ENCODE data around the gene VPS37D.
"Not testable (repeated sequence)": the region's sequence is repeated elsewhere in the genome, so short reads cannot be mapped to it uniquely, and the experiment has no call there.

VPS37D gene

GRCh38 chr7:73703757-73704639 lies 36.4 kb downstream of the VPS37D start:
- DNase-seq (ENCODE audit: insufficient read length, low spot score) (no peak), FAIRE-seq (no peak)

DNA sequence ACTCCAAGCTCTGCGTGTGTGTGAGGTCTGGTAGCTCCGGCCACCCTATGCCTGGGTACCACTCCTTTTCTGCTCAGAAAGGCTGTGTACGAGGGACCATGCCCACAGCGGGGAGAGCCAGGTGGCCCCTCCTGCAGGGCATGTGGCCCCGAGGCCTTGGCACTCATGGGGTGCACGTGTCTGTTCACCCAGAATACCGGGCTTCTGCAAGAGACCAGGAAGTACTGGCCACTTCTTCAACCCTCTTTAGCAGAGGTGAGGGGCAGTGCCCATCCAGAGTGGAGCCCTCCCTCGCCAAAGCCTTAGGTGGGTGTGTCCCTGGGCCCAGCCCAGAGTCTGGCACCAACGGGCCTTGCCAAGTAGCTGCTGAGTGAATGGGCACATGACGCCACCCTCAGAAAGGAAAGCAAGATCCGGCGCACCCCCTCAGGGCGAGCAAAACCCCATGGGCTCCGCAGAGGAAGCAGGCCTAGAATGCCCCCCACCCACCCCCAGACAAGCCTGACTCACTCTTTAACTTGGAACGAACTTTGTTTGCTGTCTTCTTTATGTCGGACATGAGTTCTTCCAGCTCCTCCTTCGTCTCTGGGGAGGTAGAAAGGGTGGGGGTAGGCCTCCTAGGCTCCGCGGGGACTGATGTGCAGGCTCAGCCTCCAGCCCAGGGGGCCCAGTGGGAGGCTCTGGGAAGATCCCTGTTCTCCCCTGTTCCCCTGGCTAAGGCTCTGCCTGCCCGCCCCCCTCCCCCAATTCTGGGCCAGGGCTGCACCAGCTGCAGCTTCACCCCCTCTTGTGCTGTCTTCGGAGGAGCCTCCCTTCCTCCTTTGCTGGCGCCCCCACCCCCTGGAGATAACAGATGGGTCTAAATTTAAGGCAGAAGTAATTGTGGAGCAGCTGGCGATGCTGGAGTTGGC lies 37.3 kb downstream of the VPS37D start:
- no peak for DNase-seq (ENCODE audit: insufficient read length, low spot score)
- FAIRE-seq: no peak

DNA sequence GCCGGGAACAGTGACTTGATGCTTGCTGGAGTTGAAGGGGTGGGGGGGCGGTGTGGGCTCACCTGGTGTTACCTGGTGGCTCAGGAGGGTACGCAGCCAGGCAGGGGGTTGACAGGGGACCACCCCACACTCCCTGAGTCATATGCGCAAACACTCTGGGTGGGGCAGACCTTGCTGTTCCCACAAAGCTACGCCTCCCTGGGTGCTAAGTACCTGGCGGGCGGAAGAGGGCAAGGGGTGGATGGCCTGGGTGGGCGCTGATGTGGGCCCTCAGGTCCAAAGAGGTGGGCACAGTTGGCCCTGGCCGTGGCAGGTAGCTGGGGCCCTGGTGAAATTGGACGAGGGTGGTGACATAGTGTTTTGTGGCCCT lies 37.9 kb downstream of the VPS37D start:
- no peak for FAIRE-seq
- no peak for DNase-seq (ENCODE audit: insufficient read length, low spot score)

DNA sequence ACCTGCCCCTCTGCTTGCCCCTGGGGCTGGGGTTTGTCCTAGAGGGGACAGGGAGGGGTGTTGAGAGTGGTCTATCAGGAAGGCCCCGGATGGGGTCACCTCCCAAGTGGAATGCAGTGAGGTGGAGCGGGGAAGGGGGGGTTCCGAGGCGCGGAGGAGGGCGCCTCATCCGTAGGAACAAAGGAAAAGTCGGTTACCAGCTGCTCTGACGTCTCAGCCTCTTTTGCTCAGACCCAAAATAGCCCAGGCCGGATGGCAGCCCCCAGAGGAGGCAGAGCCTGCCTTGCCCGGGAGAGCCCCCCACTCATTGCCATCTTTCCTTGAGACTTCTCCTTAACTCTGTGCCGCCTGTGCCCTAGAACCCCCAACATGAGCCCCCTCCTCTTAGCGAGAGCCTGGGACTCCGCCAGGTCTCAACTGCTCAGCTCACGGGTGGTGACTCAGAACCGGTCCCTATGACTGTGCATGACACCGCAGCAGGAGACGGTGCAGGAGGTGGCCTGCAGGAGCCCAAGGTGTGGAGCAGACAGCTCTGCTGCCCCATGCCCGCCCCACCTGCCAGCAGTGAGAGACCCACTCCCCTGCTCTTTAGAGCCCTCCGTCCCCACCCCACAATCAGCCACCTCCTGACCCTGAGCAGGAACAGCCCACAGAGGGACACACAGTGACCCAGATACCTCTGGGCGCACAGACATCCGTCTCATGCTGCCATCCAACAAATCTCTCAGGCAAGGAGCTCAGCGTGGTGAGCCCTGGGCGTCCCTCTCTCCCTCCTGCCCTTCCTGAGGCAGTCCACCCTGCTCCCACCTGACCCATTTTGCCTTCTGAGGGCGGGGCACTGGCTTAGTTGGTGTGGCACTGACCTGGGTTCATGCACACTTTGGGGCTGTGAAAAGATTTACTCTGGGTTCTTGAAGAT lies 38.8 kb downstream of the VPS37D start:
- FAIRE-seq (no peak), DNase-seq (ENCODE audit: insufficient read length, low spot score) (no peak)

DNA sequence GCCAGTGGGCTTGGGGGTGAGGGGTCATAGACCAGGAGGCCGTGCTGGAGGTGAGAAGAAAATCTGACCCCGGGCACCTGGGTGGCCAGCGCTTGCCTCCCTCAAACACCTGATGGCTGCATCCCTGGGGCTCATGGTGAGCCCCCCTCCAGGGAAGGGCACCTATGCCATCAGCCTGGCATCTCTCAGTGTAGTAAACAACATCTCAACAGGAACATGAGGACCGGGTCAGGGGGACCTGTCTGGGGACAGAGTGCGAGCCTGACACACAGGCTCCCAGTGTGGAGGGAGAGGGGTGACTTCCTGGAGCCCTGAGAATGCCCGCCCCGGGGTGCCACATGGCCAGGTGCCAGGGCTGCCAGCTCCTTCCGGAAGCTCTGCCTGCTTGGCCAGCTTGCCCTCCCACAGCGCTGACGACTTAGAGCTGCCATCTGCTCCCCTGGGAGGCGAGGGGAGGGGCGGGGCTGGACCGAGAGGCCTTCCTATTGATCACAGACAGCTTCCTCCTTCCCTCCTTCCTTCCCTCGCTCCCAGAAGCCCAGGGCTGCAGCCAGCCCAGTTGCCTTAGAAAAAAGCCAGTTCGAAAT lies 39.5 kb downstream of the VPS37D start:
- DNase-seq (ENCODE audit: insufficient read length, low spot score) (no peak), FAIRE-seq (no peak)

- DNase-seq (ENCODE audit: insufficient read length, low spot score) (no peak), FAIRE-seq (no peak)
Measured at GRCh38 chr7:73708961-73709549, 41.4 kb downstream of the VPS37D start.

DNA sequence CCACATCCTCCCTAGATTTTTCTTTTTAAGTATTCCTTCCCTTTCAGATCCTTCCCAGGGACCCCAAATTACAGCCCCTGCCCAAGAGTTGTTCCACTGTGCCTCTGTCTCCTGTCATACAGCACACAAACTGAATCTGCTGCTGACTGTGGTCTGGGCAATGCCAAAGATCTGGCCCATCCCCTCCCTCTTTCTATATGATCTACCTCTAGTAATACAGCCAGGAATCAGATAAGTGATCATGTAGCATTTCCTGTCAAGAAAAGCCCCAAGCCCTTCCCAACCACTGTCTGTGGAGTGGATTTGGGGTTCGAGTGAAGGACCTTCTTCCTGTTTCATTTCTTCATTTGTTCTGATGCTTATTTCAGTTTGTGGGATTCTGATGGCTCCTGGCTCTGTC lies 45.1 kb downstream of the VPS37D start:
- DNase-seq (ENCODE audit: insufficient read length, low spot score) (no peak), FAIRE-seq (no peak)

DNA sequence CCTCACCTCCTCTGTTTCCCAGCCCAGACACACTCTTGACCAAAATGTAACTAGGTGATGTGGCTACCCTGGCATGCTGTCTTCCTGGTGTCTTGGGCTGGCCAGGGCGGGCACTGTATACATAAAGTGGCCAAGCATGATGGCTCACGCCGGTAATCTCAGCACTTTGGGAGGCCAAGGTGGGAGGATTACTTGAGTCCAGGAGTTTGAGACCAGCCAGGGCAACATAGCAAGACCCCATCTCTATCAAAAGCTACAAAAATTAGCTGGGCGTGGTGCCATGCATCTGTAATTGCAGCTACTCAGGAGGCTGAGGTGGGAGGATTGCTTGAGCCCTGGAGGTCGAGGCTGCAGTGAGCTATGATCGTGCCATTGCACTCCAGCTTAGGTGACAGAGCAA lies 45.7 kb downstream of the VPS37D start:
- not testable (repeated sequence) for DNase-seq (ENCODE audit: insufficient read length, low spot score); FAIRE-seq

DNA sequence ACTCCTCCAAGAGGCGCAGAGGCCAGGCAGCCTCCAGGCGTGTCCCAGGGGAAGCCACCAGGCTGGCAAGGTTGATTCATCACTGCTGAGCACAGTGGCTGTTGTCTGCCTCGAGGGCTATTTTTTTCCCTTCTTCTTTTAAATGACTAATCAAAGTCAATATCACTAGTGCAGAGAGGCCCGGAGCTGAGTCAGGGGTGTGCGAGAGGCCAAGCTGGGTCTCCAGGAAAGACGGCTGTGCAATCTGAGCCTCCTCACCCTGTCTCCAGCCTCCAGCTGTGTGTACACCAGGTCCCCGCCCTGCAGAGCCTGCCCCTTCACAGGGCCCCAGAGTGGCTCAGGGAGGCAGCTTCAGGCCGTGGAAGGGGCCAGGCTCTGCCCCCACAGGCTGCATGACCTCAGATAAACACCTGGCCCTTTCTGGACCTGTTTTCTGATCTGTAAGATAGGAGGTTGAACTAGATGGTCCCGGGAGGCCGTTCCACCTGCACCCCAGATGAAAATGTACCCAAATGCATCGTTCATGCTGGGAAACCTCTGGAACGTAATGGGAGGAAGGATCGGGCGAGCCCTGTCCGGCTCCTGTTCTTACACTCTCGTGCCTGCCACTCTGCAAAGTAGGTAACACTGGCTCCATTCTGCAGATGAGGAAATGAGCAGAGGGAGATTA lies 48.2 kb downstream of the VPS37D start:
- no peak for FAIRE-seq
- no peak for DNase-seq (ENCODE audit: insufficient read length, low spot score)

GRCh38 chr7:73716318-73716890 lies 48.8 kb downstream of the VPS37D start:
- DNase-seq (ENCODE audit: insufficient read length, low spot score) (no peak), FAIRE-seq (no peak)

DNA sequence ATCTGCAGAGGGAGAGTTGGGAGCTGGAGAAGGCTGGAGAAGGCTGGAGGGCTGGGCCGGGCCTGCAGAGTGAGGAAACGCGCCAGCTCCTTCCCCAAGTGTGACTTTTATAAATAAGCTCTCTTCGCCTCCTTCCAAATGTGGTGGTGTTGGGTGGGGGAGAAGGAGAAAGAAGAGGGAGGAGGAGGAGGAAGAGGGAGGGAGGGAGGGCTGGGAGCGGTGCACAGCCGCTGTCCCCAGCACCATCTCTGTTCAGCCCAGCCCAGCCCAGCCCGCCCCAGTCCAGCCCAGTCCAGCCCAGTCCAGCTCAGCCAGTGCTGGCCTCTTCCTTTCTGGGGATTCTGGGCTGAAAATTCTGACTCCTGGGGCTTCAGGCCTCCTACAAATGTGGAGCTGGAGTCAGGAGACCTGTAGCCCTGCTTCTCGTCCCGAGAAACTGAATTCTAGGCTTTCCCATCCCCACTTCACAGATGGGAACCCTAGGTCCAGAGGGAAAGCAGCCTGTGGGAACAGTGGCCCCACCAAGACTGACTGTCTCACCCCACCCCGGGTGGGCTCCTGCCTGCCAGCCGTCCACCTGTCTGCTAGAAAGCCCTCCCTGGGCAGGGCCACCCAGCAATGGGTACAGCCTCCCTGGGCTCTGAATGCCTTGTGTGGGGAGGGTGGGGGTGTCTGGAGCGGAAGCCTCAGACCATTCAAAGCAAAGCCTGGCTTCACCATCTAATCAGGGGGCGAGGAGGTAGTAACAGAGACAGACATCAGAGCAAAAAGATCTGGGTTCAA lies 49.6 kb downstream of the VPS37D start:
- FAIRE-seq: no peak
- DNase-seq (ENCODE audit: insufficient read length, low spot score): no peak

DNA sequence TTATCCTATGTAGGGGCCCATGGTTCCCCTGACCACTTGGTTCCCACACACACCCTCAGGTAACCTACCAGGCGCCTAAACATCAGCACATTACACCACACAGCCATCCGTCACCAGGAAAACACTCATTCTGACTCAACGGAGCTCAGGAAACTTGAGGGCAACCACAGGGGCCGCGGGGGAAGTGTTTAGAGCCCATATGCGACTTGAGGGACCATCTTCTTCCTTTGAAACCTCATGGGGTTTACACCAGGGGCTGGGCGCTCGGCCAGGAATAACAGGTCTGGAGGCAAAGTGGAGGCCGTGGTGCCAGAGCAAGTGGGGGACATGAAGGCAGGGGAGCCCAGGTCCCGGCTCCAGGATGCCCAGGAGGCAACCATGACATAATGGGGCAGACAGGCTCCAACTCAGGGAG lies 50.4 kb downstream of the VPS37D start:
- no peak for FAIRE-seq
- DNase-seq (ENCODE audit: insufficient read length, low spot score): no peak

GRCh38 chr7:73718438-73718881 lies 50.8 kb downstream of the VPS37D start:
- no peak for FAIRE-seq

DNA sequence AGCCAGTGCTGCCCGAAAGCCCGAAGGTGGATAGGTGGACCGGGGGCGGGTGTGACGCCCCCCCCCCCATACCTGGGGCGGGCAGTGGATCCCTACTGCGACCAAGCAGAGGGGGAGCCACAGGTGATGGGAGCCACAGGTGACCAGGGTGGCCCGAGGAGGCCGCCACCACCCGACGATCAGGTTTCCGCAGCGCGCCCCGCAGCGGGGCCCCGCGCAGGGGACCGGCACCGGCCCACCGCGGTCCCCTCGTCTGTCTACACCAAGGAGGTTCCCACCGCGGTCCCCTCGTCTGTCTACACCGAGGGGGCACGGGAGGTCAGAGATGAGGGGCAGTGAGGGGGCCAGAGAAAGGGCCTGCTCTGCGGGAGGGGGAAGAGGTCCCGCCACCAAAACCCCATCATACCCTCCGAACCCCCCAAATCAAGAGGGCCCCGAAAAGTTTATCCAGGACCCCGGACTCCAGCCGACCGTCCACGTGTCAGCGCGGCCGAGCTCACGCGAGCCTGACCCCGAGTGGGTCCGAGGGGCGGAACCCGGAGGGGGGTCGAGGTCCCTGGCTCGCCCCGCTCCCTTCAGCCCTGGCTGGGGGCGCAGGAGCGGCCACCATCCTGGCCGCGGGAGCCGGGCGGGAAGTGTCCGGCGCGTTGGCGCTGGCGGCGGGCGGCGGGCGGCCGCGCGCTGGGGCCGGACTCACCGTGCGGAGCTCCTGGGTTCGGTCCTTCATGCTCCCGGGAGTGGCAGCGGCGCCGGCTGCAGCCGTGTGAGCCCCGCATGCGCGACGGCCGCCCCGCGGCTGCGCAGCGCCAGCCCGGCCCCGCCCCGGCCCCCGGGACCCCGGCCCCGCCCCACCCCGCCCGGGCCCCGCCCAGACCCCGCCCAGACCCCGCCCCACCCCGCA lies 51.5 kb downstream of the VPS37D start, which contains the start of gene STX1A:
Gene STX1A (minus strand): TSS at position 765 of the 901 bp plus-strand sequence. CDS start 38 bp downstream, at position 727.
- DNase-seq (ENCODE audit: insufficient read length, low spot score): peak; percentile 96
- no peak for FAIRE-seq

More at GRCh38 chr7:73718438-73718881, 50.8 kb downstream of the VPS37D start:
- no peak for DNase-seq (ENCODE audit: insufficient read length, low spot score)

DNA sequence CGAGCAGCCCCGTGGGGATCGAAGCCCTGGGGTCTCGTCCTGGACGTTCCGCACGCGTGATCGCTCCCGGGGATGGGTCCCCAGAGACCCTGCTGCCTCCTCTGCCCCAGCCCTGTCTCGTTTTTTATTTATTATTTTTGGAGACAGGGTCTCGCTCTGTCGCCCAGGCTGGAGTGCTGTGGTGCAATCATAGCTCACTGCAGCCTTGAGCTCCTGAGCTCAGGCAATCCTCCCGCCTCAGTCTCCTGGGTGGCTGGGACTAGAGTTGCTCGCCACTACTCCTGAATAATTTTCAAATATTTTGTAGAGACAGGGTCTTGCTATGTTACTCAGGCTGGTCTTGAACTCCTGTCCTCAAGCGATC lies 52.2 kb downstream of the VPS37D start:
- DNase-seq (ENCODE audit: insufficient read length, low spot score) (no peak), FAIRE-seq (no peak)

GRCh38 chr7:73720443-73720842 lies 52.8 kb downstream of the VPS37D start:
- FAIRE-seq; DNase-seq (ENCODE audit: insufficient read length, low spot score): not testable (repeated sequence)

- FAIRE-seq: no peak
- no peak for DNase-seq (ENCODE audit: insufficient read length, low spot score)
Measured at GRCh38 chr7:73721377-73721817, 53.8 kb downstream of the VPS37D start.
